GM23248 (cell line): ENCODE data around the gene HRCT1. TPM values are rescaled to one million over a fixed set of nuclear protein-coding genes. Genes with fewer than 3 reads are reported as not detected.

ENCODE experiments used
- DNase-seq: peaks from one replicate; pipeline ENCODE4 v3.0.0-alpha.2; 2015
- H2AFZ ChIP-seq: fragments of 200-600 bp; sonication (generic); 2 replicates; pipeline ENCODE4 v1.6.1; 2016; ENCODE audit warnings: antibody characterized with exemption
- H3F3A ChIP-seq: fragments of 200-600 bp; sonication (generic); 2 replicates; pipeline ENCODE4 v1.6.1; 2016; ENCODE audit warnings: mild to moderate bottlenecking, antibody characterized with exemption, mixed run types; ENCODE audit not compliant: insufficient read depth
- H3K27ac ChIP-seq: fragments of 200-600 bp; sonication (generic); 2 replicates; pipeline ENCODE4 v1.5.1; 2016; ENCODE audit warnings: mild to moderate bottlenecking
- H3K27me3 ChIP-seq: fragments of 200-600 bp; sonication (generic); replicated peaks from 2 replicates; pipeline ENCODE4 v1.6.1; 2016; ENCODE audit warnings: mild to moderate bottlenecking; ENCODE audit not compliant: insufficient read depth
- H3K36me3 ChIP-seq: fragments of 200-600 bp; sonication (generic); 2 replicates; pipeline ENCODE4 v1.6.1; 2016; ENCODE audit warnings: low read depth, mild to moderate bottlenecking
- H3K4me1 ChIP-seq: fragments of 200-600 bp; sonication (generic); 2 replicates; pipeline ENCODE4 v1.6.1; 2016; ENCODE audit warnings: mild to moderate bottlenecking; ENCODE audit not compliant: insufficient read depth
- H3K4me2 ChIP-seq: fragments of 200-600 bp; sonication (generic); one replicate; pipeline ENCODE4 v1.6.1; 2016; ENCODE audit warnings: mild to moderate bottlenecking; ENCODE audit not compliant: unreplicated experiment
- H3K4me3 ChIP-seq: fragments of 200-600 bp; sonication (generic); 2 replicates; pipeline ENCODE4 v1.5.1; 2016; ENCODE audit warnings: mild to moderate bottlenecking
- H3K79me2 ChIP-seq: fragments of 200-600 bp; sonication (generic); 2 replicates; pipeline ENCODE4 v1.6.1; 2016; ENCODE audit warnings: mild to moderate bottlenecking; ENCODE audit not compliant: insufficient read depth
- H3K9ac ChIP-seq: fragments of 200-600 bp; sonication (generic); 2 replicates; pipeline ENCODE4 v1.6.1; 2016; ENCODE audit warnings: mild to moderate bottlenecking
- H3K9me2 ChIP-seq: fragments of 200-600 bp; sonication (generic); 2 replicates; pipeline ENCODE4 v1.6.1; 2016; ENCODE audit warnings: mixed run types, mild to moderate bottlenecking, moderate library complexity; ENCODE audit not compliant: insufficient read depth
- H3K9me3 ChIP-seq: fragments of 200-600 bp; sonication (generic); one replicate; pipeline ENCODE4 v1.6.1; 2017; ENCODE audit warnings: low read depth
- H4K20me1 ChIP-seq: fragments of 200-600 bp; sonication (generic); 2 replicates; pipeline ENCODE4 v1.6.0; 2016; ENCODE audit not compliant: insufficient read depth
- EZH2 ChIP-seq: fragments of 200-600 bp; sonication (generic); IDR thresholded peaks from 2 replicates; pipeline ENCODE4 v1.6.1; 2018; ENCODE audit warnings: antibody characterized with exemption, mild to moderate bottlenecking; ENCODE audit not compliant: insufficient read depth, poor library complexity, severe bottlenecking
- EZH2phosphoT487 ChIP-seq: fragments of 200-600 bp; sonication (generic); IDR thresholded peaks from 2 replicates; pipeline ENCODE4 v1.6.1; 2018; ENCODE audit warnings: antibody characterized with exemption, moderate library complexity, mild to moderate bottlenecking, low read depth; ENCODE audit not compliant: insufficient read depth
- WGBS, 2 experiments: methylation state at CpG; one replicate each; pipeline ENCODE4 v1.1.6; 2015 to 2017; ENCODE audit warnings: low lambda C conversion rate in 2 of 2, low coverage in 1 of 2; ENCODE audit errors: missing lambda C conversion rate in 2 of 2; 5-methylcytosine and 5-hydroxymethylcytosine counted together
- in situ Hi-C: fragments of 300-500 bp; cut with MboI; formaldehyde crosslinking; loops from 2 replicates; pipeline ENCODE4 v1.15.0; 2020
- polyA plus RNA-seq: library from polyadenylated mRNA; unstranded; fragments of >200 nt; fragmentation: Nextera tagmentation; extraction: Ambion mirVana; gene quantifications from 2 replicates; pipeline ENCODE4 v1.2.1, GENCODE V29; 2016
- total RNA-seq: library from RNA; depleted of rRNA; stranded (reverse); fragments of >200 nt; shearing (Covaris generic); gene quantifications from 2 replicates; pipeline ENCODE4 v1.2.3, GENCODE V29; 2014

The HRCT1 gene
- total and polyA plus RNA-seq, 2 experiments from 2014 or later: 1.2 to 3.4 TPM

DNA sequence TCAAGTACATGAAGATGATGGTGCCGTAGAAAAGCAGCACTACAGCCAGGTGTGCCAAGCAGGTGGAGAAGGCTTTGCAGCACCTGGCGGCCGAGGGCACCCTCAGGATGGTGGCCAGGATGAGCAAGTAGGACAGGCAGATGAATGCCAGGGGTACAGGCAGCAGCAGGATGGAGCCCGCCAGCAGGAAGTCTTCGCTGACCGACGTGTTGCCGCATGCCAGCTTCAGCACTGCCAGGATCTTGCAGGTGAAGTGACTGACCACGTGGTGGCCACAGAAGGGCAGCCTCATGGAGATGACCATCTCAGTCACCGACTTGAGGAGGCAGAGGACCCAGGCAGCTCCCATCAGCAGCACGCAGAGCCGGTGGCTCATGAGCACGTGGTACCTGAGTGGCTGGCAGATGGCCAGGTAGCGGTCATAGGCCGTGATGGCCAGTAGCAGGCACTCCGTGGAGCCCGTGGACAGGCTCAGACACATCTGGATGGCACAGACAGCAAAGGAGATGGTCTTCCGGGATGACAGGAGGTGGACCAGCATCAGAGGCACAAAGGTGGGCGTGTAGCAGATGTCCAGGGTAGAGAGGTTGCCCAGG is 36.3 kb upstream of the HRCT1 start:
- Histone ChIP-seq H3K9me2 (no peaks in the 10 kb centered on the region), H3K79me2 (no peaks in the 10 kb centered on the region), H3K36me3 (no peaks in the 10 kb centered on the region), H3F3A (no peaks in the 10 kb centered on the region), H3K4me1 (no peaks in the 10 kb centered on the region), H3K4me2 (no peak overlapping the region), H3K9me3 (no peaks in the 10 kb centered on the region), H3K27ac (no peak overlapping the region), H3K9ac (no peak overlapping the region), H3K4me3 (no peak overlapping the region), H2AFZ (no peak overlapping the region), H3K27me3 (no peaks in the 10 kb centered on the region), H4K20me1 (no peaks in the 10 kb centered on the region)
- no peak for DNase-seq
- in situ Hi-C loops: no loop called here
- no peak for TF ChIP-seq EZH2phosphoT487
- TF ChIP-seq EZH2: no peak
- WGBS, 2 experiments: 77 to 80% methylated on average over 19 of the region's 19 CpGs

DNA sequence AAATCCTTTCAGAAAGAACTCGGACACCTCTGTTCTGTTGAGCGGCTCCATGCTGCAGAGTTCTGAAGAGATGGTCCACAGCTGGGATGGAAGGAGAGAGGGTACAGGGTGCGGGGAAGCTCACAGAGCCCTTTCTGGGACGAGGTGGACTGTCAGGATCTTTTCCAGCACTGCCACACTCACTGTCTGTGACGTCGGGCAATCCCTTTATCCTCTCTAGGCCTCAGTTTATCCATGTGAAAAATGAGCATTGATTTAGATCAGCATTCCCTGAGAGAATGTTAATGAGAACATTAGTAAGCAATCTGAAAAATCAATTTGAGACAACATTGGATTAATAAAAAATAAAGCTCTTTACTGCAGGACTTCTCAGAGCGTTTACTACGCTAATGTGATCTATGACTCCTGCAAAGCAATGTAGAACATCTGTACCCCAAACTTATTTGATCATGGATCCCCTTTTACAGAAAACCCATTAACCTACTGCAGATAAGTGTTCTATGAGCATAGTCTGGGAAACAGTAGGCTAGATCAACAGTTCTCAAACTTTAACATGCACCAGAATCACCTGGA is 35.6 kb upstream of the HRCT1 start, which contains the start of gene OR13J1:
Gene OR13J1, minus strand, starts transcription at position 51 of the 573 bp plus-strand sequence. Its CDS starts 0 bp downstream, at position 51.
- H3K36me3 ChIP-seq: no peaks in the 10 kb centered on the region
- no peaks in the 10 kb centered on the region for H3K4me1 ChIP-seq
- no peak within 1 kb of the TSS for H3K4me3 ChIP-seq
- H3K9ac ChIP-seq: no peak within 1 kb of the TSS
- H3K79me2 ChIP-seq: no peaks in the 10 kb centered on the region
- H3K4me2 ChIP-seq: no peak within 1 kb of the TSS
- TF ChIP-seq EZH2phosphoT487: no peak
- no peak for TF ChIP-seq EZH2
- in situ Hi-C loops: no loop called here
- no peaks in the 10 kb centered on the region for H3K9me2 ChIP-seq
- H3K27me3 ChIP-seq: no peaks in the 10 kb centered on the region
- no peaks in the 10 kb centered on the region for H4K20me1 ChIP-seq
- H3K27ac ChIP-seq: no peak within 1 kb of the TSS
- DNase-seq: no peak
- no peak within 1 kb of the TSS for H2AFZ ChIP-seq
- H3F3A ChIP-seq: no peaks in the 10 kb centered on the region
- H3K9me3 ChIP-seq: no peaks in the 10 kb centered on the region
- 72 to 74% methylated on average over 8 of the region's 8 CpGs for WGBS, 2 experiments

DNA sequence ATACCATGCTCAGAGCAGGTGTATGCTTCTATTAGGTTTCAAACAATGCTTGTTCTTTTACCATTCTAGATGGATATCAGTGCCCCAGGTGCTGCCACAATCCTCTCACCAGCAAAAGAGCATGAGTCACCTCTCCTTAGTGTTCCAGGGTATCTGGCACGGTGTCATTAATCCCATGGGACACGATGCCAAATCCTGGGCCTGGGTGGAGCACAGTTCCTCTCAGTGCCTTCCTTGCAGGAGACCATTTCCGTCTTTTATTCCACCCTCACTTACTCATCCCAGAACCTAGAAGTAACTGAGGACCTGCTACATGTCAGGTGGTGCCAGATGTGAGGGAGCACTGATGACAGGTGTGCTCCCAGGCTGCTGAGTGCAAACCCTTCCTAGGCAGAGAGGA is 34.5 kb upstream of the HRCT1 start:
- WGBS, 2 experiments: 46 to 54% methylated on average over 3 of the region's 3 CpGs
- Histone ChIP-seq H3K9me3 (no peaks in the 10 kb centered on the region), H3K27ac (no peak overlapping the region), H3K4me2 (no peak overlapping the region), H3F3A (no peaks in the 10 kb centered on the region), H3K4me1 (no peaks in the 10 kb centered on the region), H3K79me2 (no peaks in the 10 kb centered on the region), H3K9me2 (no peaks in the 10 kb centered on the region), H3K4me3 (no peak overlapping the region), H4K20me1 (no peaks in the 10 kb centered on the region), H2AFZ (no peak overlapping the region), H3K27me3 (no peaks in the 10 kb centered on the region), H3K9ac (no peak overlapping the region), H3K36me3 (no peaks in the 10 kb centered on the region)
- no peak for DNase-seq
- in situ Hi-C loops: no loop called here
- TF ChIP-seq EZH2: no peak
- no peak for TF ChIP-seq EZH2phosphoT487

DNA sequence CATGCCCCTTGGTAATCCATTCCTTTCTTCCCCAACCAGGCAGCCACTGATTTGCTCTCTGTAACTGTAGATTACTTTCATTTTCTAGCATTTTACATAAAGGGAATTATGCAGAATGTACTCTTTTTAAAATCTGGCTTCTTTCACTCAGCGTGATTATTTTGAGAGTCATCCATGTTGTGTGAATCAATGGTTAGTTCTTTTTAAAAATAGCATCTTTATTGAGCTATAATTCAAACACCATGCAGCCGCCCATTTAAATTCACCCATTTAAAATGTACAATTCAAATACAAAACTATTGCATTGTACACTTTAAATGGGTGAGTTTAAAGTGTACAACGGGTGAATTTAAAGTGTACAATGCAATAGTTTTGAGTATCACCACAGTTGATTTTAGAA is 33.5 kb upstream of the HRCT1 start:
- Histone ChIP-seq H3K4me3 (no peak overlapping the region), H4K20me1 (no peaks in the 10 kb centered on the region), H3K9me2 (no peaks in the 10 kb centered on the region), H3K9ac (no peak overlapping the region), H3K4me2 (no peak overlapping the region), H3F3A (no peaks in the 10 kb centered on the region), H3K4me1 (no peaks in the 10 kb centered on the region), H3K27me3 (no peaks in the 10 kb centered on the region), H3K79me2 (no peaks in the 10 kb centered on the region), H3K9me3 (no peaks in the 10 kb centered on the region), H3K27ac (no peak overlapping the region), H3K36me3 (no peaks in the 10 kb centered on the region), H2AFZ (no peak overlapping the region)
- in situ Hi-C loops: no loop called here
- DNase-seq: no peak
- TF ChIP-seq EZH2 (no peak), EZH2phosphoT487 (no peak)
- WGBS, 2 experiments: 43 to 44% methylated on average over 3 of the region's 3 CpGs
